GM12891 (cell line): ENCODE measurements around the gene EP300.
"Not testable (repeated sequence)": the region's sequence is repeated elsewhere in the genome, so short reads cannot be mapped to it uniquely, and the experiment has no call there.

ENCODE experiments used
- POLR2A ChIP-seq: IDR thresholded peaks from 2 replicates; pipeline ENCODE4 v1.6.1; 2011; ENCODE audit warnings: low read depth, low read length, control low read depth
- POLR2AphosphoS5 ChIP-seq: IDR thresholded peaks from 2 replicates; pipeline ENCODE4 v1.6.1; 2011; ENCODE audit warnings: low read depth, low read length, control low read depth
- SPI1 ChIP-seq: IDR thresholded peaks from 2 replicates; pipeline ENCODE4 v1.6.1; 2011; ENCODE audit warnings: low read depth, low read length, control low read depth
- TAF1 ChIP-seq: IDR thresholded peaks from 2 replicates; pipeline ENCODE4 v1.6.1; 2011; ENCODE audit warnings: low read depth, low read length, control low read depth

DNA sequence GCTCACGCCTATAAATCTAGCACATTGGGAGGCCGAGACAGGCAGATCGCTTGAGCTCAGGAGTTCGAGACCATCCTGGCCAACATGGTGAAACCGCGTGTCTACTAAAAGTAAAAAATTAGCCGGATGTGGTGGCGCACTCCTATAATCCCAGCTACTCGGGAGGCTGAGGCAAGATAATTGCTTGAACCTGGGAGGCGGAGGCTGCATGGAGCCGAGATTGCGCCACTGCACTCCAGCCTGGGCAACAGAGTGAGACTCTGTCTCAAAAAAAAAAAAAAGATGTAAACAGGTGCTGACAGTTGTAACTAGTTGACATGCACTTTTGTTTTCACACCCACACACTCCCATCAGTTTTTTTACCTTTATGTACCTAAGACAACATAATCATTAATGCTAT is 44.0 kb upstream of the EP300 start:
- TF ChIP-seq POLR2AphosphoS5, SPI1, TAF1, POLR2A: not testable (repeated sequence)
